ENCODE measurements around the gene ATP10B.

The ATP10B gene

DNA sequence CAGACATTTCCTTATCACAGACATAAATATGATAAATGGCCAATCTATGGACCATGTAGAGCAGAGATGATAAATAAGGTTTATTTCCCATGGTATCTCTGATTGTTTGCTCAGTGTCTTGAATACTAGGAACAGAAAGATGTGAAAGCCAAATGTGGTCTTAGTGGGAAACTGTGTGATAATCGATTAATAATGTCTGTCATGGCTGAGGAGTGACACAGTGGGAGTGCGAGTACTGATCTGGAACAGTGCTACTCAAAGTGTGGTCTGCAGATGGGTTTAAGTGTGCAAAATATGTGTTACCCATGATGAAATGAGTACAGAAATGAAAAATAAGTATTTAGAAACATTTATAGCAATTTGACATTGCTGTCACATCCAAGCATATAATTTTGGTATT lies 337.8 kb downstream of the ATP10B start:
- DNase-seq (ENCODE audit: low read depth in 2 of 2) = no peak

GRCh38 chr5:160513485-160513884 lies 338.5 kb downstream of the ATP10B start:
- DNase-seq (ENCODE audit: low read depth in 2 of 2) = no peak

Data from activated CD8-positive, alpha-beta memory T cell treated with anti-CD3 and anti-CD28 coated beads for 4 hours (primary cell).